ENCODE data around the gene GRHPR. TPM values are rescaled to one million over a fixed set of nuclear protein-coding genes. Genes with fewer than 3 reads are reported as not detected.

The GRHPR gene
- polyA plus RNA-seq, 1 experiment: 227 TPM

- CTCF ChIA-PET: no interaction called here
- Histone ChIP-seq H3K27me3 (ENCODE audit: control insufficient read depth, insufficient read depth, low read length) (no peaks in the 10 kb centered on the region), H3K36me3 (ENCODE audit: control insufficient read depth, insufficient read depth, low read length) (no peaks in the 10 kb centered on the region), H3K4me3 (ENCODE audit: low read depth, low read length) (no peak overlapping the region)
- no peak for TF ChIP-seq CTCF (IDR thresholded peaks at IDR 0.05; ENCODE audit: insufficient read depth, low read depth, low read length)
- POLR2A ChIA-PET: no interaction called here
- no peak for DNase-seq (ENCODE audit: low read depth)
Measured at GRCh38 chr9:37456817-37457216, 34.3 kb downstream of the GRHPR start.

GRCh38 chr9:37464006-37464405 is 41.5 kb downstream of the GRHPR start:
- no peak for TF ChIP-seq CTCF (IDR thresholded peaks at IDR 0.05; ENCODE audit: insufficient read depth, low read depth, low read length)
- POLR2A ChIA-PET: no interaction called here
- CTCF ChIA-PET: interaction anchor here (0.6 kb wide), 1 partner anchor 1020 kb away, joined by 4 read pairs; no protein-coding TSS in a partner anchor
- H3K4me3 ChIP-seq (ENCODE audit: low read depth, low read length): peak overlapping the region; percentile 99
- H3K36me3 ChIP-seq (ENCODE audit: control insufficient read depth, insufficient read depth, low read length): peaks cover 1% of the 10 kb centered on the region; the same call in 1 of the 2 replicates
- no peak for DNase-seq (ENCODE audit: low read depth)
- H3K27me3 ChIP-seq (ENCODE audit: control insufficient read depth, insufficient read depth, low read length): no peaks in the 10 kb centered on the region

- POLR2A ChIA-PET: no interaction called here
- DNase-seq (ENCODE audit: low read depth): peak; percentile 11
- no peaks in the 10 kb centered on the region for H3K27me3 ChIP-seq (ENCODE audit: control insufficient read depth, insufficient read depth, low read length)
- CTCF ChIA-PET: no interaction called here
- peaks cover 1% of the 10 kb centered on the region; the same call in 1 of the 2 replicates for H3K36me3 ChIP-seq (ENCODE audit: control insufficient read depth, insufficient read depth, low read length)
- peak overlapping the region; percentile 99 for H3K4me3 ChIP-seq (ENCODE audit: low read depth, low read length)
- no peak for TF ChIP-seq CTCF (IDR thresholded peaks at IDR 0.05; ENCODE audit: insufficient read depth, low read depth, low read length)
Measured at GRCh38 chr9:37464426-37465248, 42.1 kb downstream of the GRHPR start.

- H3K36me3 ChIP-seq (ENCODE audit: control insufficient read depth, insufficient read depth, low read length): peaks cover 1% of the 10 kb centered on the region; the same call in 1 of the 2 replicates
- no peak for TF ChIP-seq CTCF (IDR thresholded peaks at IDR 0.05; ENCODE audit: insufficient read depth, low read depth, low read length)
- no peaks in the 10 kb centered on the region for H3K27me3 ChIP-seq (ENCODE audit: control insufficient read depth, insufficient read depth, low read length)
- ChIA-PET POLR2A (interaction anchor here (0.6 kb wide), 1 partner anchor 73 kb away, joined by 6 read pairs; no protein-coding TSS in a partner anchor), CTCF (no interaction called here)
- peak; percentile 100 for DNase-seq (ENCODE audit: low read depth)
- peak within 1 kb of the TSS; percentile 99 for H3K4me3 ChIP-seq (ENCODE audit: low read depth, low read length)
Measured at GRCh38 chr9:37465249-37466036, 42.9 kb downstream of the GRHPR start, which contains the start of gene ZBTB5. ZBTB5 (minus strand) TSS chr9:37465450; CDS start chr9:37442551, 22,899 bp downstream.
